ENCODE measurements around the gene CDK5. TPM values are rescaled to one million over a fixed set of nuclear protein-coding genes. Genes with fewer than 3 reads are reported as not detected.
"Not testable (repeated sequence)": the region's sequence is repeated elsewhere in the genome, so short reads cannot be mapped to it uniquely, and the experiment has no call there.

The CDK5 gene
- total RNA-seq, 1 experiment from 2014 or later = 47.4 TPM

- no peak for DNase-seq (ENCODE audit: low read depth)
Measured at GRCh38 chr7:151017370-151017952, 40.2 kb downstream of the CDK5 start.

GRCh38 chr7:151016942-151017341 lies 40.8 kb downstream of the CDK5 start:
- DNase-seq (ENCODE audit: low read depth) = no peak

- DNase-seq (ENCODE audit: low read depth) = no peak
Measured at GRCh38 chr7:151016505-151016904, 41.2 kb downstream of the CDK5 start.

GRCh38 chr7:151015967-151016366 lies 41.7 kb downstream of the CDK5 start:
- no peak for DNase-seq (ENCODE audit: low read depth)

- peak; percentile 44 for DNase-seq (ENCODE audit: low read depth)
Measured at GRCh38 chr7:151014950-151015349, 42.7 kb downstream of the CDK5 start.

GRCh38 chr7:151013733-151014497 lies 43.8 kb downstream of the CDK5 start:
- DNase-seq (ENCODE audit: low read depth) = peak; percentile 40

- no peak for DNase-seq (ENCODE audit: low read depth)
Measured at GRCh38 chr7:151013356-151013732, 44.4 kb downstream of the CDK5 start.

- DNase-seq (ENCODE audit: low read depth) = peak; percentile 40
Measured at GRCh38 chr7:151012911-151013347, 44.8 kb downstream of the CDK5 start.

GRCh38 chr7:151012031-151012692 lies 45.5 kb downstream of the CDK5 start:
- no peak for DNase-seq (ENCODE audit: low read depth)

- DNase-seq (ENCODE audit: low read depth) = not testable (repeated sequence)
Measured at GRCh38 chr7:151011616-151012015, 46.1 kb downstream of the CDK5 start.

- DNase-seq (ENCODE audit: low read depth) = no peak
Measured at GRCh38 chr7:151011097-151011409, 46.6 kb downstream of the CDK5 start.

GRCh38 chr7:151010307-151011096 lies 47.2 kb downstream of the CDK5 start:
- no peak for DNase-seq (ENCODE audit: low read depth)

- DNase-seq (ENCODE audit: low read depth) = no peak
Measured at GRCh38 chr7:151010037-151010306, 47.7 kb downstream of the CDK5 start.

- DNase-seq (ENCODE audit: low read depth) = no peak
Measured at GRCh38 chr7:151009327-151010036, 48.2 kb downstream of the CDK5 start.

GRCh38 chr7:151008511-151009323 lies 49.0 kb downstream of the CDK5 start:
- no peak for DNase-seq (ENCODE audit: low read depth)

- no peak for DNase-seq (ENCODE audit: low read depth)
Measured at GRCh38 chr7:151008143-151008510, 49.6 kb downstream of the CDK5 start.

GRCh38 chr7:151007469-151007898 lies 50.2 kb downstream of the CDK5 start:
- no peak for DNase-seq (ENCODE audit: low read depth)

- no peak for DNase-seq (ENCODE audit: low read depth)
Measured at GRCh38 chr7:151006590-151007300, 51.0 kb downstream of the CDK5 start.

- no peak for DNase-seq (ENCODE audit: low read depth)
Measured at GRCh38 chr7:151005566-151005965, 52.1 kb downstream of the CDK5 start.
